Hepatocyte (in vitro differentiated cells): Measurements from ENCODE around the gene MYO1B. TPM values are rescaled to one million over a fixed set of nuclear protein-coding genes. Genes with fewer than 3 reads are reported as not detected.

Source experiments
- DNase-seq: peaks from one replicate; pipeline ENCODE4 v3.0.0-alpha.2; 2016; ENCODE audit warnings: low spot score
- H2AFZ ChIP-seq: fragments of 200-600 bp; sonication (generic); 2 replicates; pipeline ENCODE4 v1.6.0; 2016; ENCODE audit warnings: antibody characterized with exemption, mild to moderate bottlenecking
- H3K27ac ChIP-seq: fragments of 200-600 bp; sonication (generic); 2 replicates; pipeline ENCODE4 v1.5.1; 2016; ENCODE audit warnings: mild to moderate bottlenecking
- H3K27me3 ChIP-seq: fragments of 200-600 bp; sonication (generic); 2 replicates; pipeline ENCODE4 v1.6.1; 2016
- H3K36me3 ChIP-seq: fragments of 200-600 bp; sonication (generic); replicated peaks from 2 replicates; pipeline ENCODE4 v1.5.1; 2016; ENCODE audit warnings: low read depth; ENCODE audit not compliant: insufficient read depth
- H3K4me1 ChIP-seq: fragments of 200-600 bp; sonication (generic); 2 replicates; pipeline ENCODE4 v1.5.1; 2016; ENCODE audit warnings: mild to moderate bottlenecking, moderate library complexity; ENCODE audit not compliant: insufficient read depth
- H3K4me2 ChIP-seq: fragments of 200-600 bp; sonication (generic); 2 replicates; pipeline ENCODE4 v1.6.0; 2016
- H3K4me3 ChIP-seq: fragments of 200-600 bp; sonication (generic); 2 replicates; pipeline ENCODE4 v1.5.1; 2016; ENCODE audit warnings: mild to moderate bottlenecking
- H3K79me2 ChIP-seq: fragments of 200-600 bp; sonication (generic); 2 replicates; pipeline ENCODE4 v1.6.0; 2017; ENCODE audit warnings: mild to moderate bottlenecking
- H3K9me2 ChIP-seq: fragments of 200-600 bp; sonication (generic); replicated peaks from 2 replicates; pipeline ENCODE4 v1.6.0; 2017; ENCODE audit warnings: mild to moderate bottlenecking; ENCODE audit not compliant: insufficient read depth
- H3K9me3 ChIP-seq: fragments of 200-600 bp; sonication (generic); 2 replicates; pipeline ENCODE4 v1.5.1; 2016; ENCODE audit warnings: low read depth, mild to moderate bottlenecking
- H4K20me1 ChIP-seq: fragments of 200-600 bp; sonication (generic); 2 replicates; pipeline ENCODE4 v1.6.0; 2016; ENCODE audit warnings: mild to moderate bottlenecking; ENCODE audit not compliant: insufficient read depth, poor library complexity, severe bottlenecking
- CTCF ChIP-seq: fragments of 200-600 bp; sonication (generic); IDR thresholded peaks from 2 replicates; pipeline ENCODE4 v1.5.1; 2016; ENCODE audit warnings: antibody characterized with exemption, mild to moderate bottlenecking; ENCODE audit not compliant: poor library complexity
- EZH2 ChIP-seq: fragments of 200-600 bp; sonication (generic); IDR thresholded peaks from 2 replicates; pipeline ENCODE4 v1.6.1; 2016; ENCODE audit warnings: antibody characterized with exemption, mild to moderate bottlenecking, borderline replicate concordance
- EZH2phosphoT487 ChIP-seq: fragments of 200-600 bp; sonication (generic); IDR thresholded peaks from one replicate; pipeline ENCODE4 v1.6.1; 2018; ENCODE audit warnings: antibody characterized with exemption, mild to moderate bottlenecking, low read depth, moderate library complexity; ENCODE audit not compliant: unreplicated experiment, severe bottlenecking
- WGBS: methylation state at CpG from one replicate; pipeline ENCODE4 v1.1.6; 2016; ENCODE audit warnings: low lambda C conversion rate; ENCODE audit errors: missing lambda C conversion rate; 5-methylcytosine and 5-hydroxymethylcytosine counted together
- polyA plus RNA-seq: library from polyadenylated mRNA; unstranded; fragments of >200 nt; fragmentation: Nextera tagmentation; extraction: Ambion mirVana; gene quantifications from 2 replicates; pipeline ENCODE4 v1.2.1, GENCODE V29; 2016
- total RNA-seq: library from RNA; depleted of rRNA; stranded (reverse); fragments of >200 nt; gene quantifications from 2 replicates; pipeline ENCODE4 v1.2.3, GENCODE V29; 2014

The MYO1B gene
- total and polyA plus RNA-seq, 2 experiments from 2014 or later, result 43.4 to 91.6 TPM

GRCh38 chr2:191304939-191305875 is 60.0 kb downstream of the MYO1B start:
- Histone ChIP-seq H3K79me2 (peaks cover 44% of the 10 kb centered on the region), H4K20me1 (no peaks in the 10 kb centered on the region), H3K27me3 (no peaks in the 10 kb centered on the region), H3K9me2 (no peaks in the 10 kb centered on the region), H2AFZ (no peak overlapping the region), H3K36me3 (no peaks in the 10 kb centered on the region), H3K4me1 (peaks cover 28% of the 10 kb centered on the region), H3K4me2 (peak overlapping the region; percentile 58), H3K4me3 (no peak overlapping the region), H3K27ac (peak overlapping the region; percentile 36), H3K9me3 (no peaks in the 10 kb centered on the region)
- WGBS, result 87% methylated on average over 8 of the region's 8 CpGs
- no peak for DNase-seq
- no peak for TF ChIP-seq EZH2
- no peak for TF ChIP-seq EZH2phosphoT487
- no peak for TF ChIP-seq CTCF

GRCh38 chr2:191308026-191308425 is 62.8 kb downstream of the MYO1B start:
- no peak overlapping the region for H3K4me3 ChIP-seq
- H3K27ac ChIP-seq, result no peak overlapping the region
- H3K4me2 ChIP-seq, result no peak overlapping the region
- no peaks in the 10 kb centered on the region for H3K36me3 ChIP-seq
- no peaks in the 10 kb centered on the region for H3K27me3 ChIP-seq
- TF ChIP-seq EZH2phosphoT487, result no peak
- TF ChIP-seq CTCF, result no peak
- no peak for TF ChIP-seq EZH2
- DNase-seq, result no peak
- no peaks in the 10 kb centered on the region for H3K9me3 ChIP-seq
- peaks cover 41% of the 10 kb centered on the region for H3K79me2 ChIP-seq
- peaks cover 22% of the 10 kb centered on the region for H3K4me1 ChIP-seq
- no peak overlapping the region for H2AFZ ChIP-seq
- no peaks in the 10 kb centered on the region for H4K20me1 ChIP-seq
- no peaks in the 10 kb centered on the region for H3K9me2 ChIP-seq
- 77% methylated on average over 2 of the region's 2 CpGs for WGBS

GRCh38 chr2:191311156-191311555 is 66.0 kb downstream of the MYO1B start:
- peak overlapping the region; percentile 40 for H3K27ac ChIP-seq
- no peaks in the 10 kb centered on the region for H4K20me1 ChIP-seq
- no peak for DNase-seq
- no peak for TF ChIP-seq CTCF
- TF ChIP-seq EZH2, result no peak
- no peak for TF ChIP-seq EZH2phosphoT487
- no peaks in the 10 kb centered on the region for H3K9me3 ChIP-seq
- no peak overlapping the region for H3K4me3 ChIP-seq
- no peak overlapping the region for H2AFZ ChIP-seq
- peaks cover 58% of the 10 kb centered on the region for H3K79me2 ChIP-seq
- no peaks in the 10 kb centered on the region for H3K27me3 ChIP-seq
- H3K36me3 ChIP-seq, result no peaks in the 10 kb centered on the region
- H3K9me2 ChIP-seq, result no peaks in the 10 kb centered on the region
- 98% methylated on average over 4 of the region's 4 CpGs for WGBS
- H3K4me1 ChIP-seq, result peaks cover 3% of the 10 kb centered on the region
- H3K4me2 ChIP-seq, result no peak overlapping the region
